HG03565 (cell line): ENCODE results near the gene NCAPG.
"Not testable (repeated sequence)": the region's sequence is repeated elsewhere in the genome, so short reads cannot be mapped to it uniquely, and the experiment has no call there.

ENCODE experiments used
- ATAC-seq: cut with Tn5 transposase; IDR thresholded peaks from one replicate; pipeline ENCODE4 v1.9.1; 2021; ENCODE audit warnings: mild to moderate bottlenecking, moderate library complexity; ENCODE audit not compliant: unreplicated experiment

The NCAPG gene

GRCh38 chr4:17787315-17787714 lies 23.5 kb upstream of the NCAPG start:
- no peak for ATAC-seq

- no peak for ATAC-seq
Measured at GRCh38 chr4:17788956-17789355, 21.8 kb upstream of the NCAPG start.

- no peak for ATAC-seq
Measured at GRCh38 chr4:17794730-17795129, 16.0 kb upstream of the NCAPG start.

- no peak for ATAC-seq
Measured at GRCh38 chr4:17797808-17798207, 13.0 kb upstream of the NCAPG start.

GRCh38 chr4:17805580-17806155 lies 5.1 kb upstream of the NCAPG start:
- ATAC-seq: no peak

- no peak for ATAC-seq
Measured at GRCh38 chr4:17807446-17807845, 3.3 kb upstream of the NCAPG start.

GRCh38 chr4:17809667-17810066 lies 1.1 kb upstream of the NCAPG start:
- ATAC-seq: no peak

GRCh38 chr4:17811078-17811603 lies 362 bp downstream of the NCAPG start:
- ATAC-seq: peak; percentile 14

GRCh38 chr4:17812125-17812524 lies 1.3 kb downstream of the NCAPG start:
- ATAC-seq: no peak

- ATAC-seq: no peak
Measured at GRCh38 chr4:17812801-17813200, 2.0 kb downstream of the NCAPG start.

- no peak for ATAC-seq
Measured at GRCh38 chr4:17814140-17814539, 3.4 kb downstream of the NCAPG start.

GRCh38 chr4:17816142-17816541 lies 5.4 kb downstream of the NCAPG start:
- ATAC-seq: no peak

GRCh38 chr4:17817027-17817426 lies 6.2 kb downstream of the NCAPG start:
- ATAC-seq: peak; percentile 79

- ATAC-seq: no peak
Measured at GRCh38 chr4:17823871-17824669, 13.3 kb downstream of the NCAPG start.

GRCh38 chr4:17846266-17846665 lies 35.5 kb downstream of the NCAPG start:
- ATAC-seq: no peak

GRCh38 chr4:17850295-17850694 lies 39.5 kb downstream of the NCAPG start:
- not testable (repeated sequence) for ATAC-seq

- ATAC-seq: no peak
Measured at GRCh38 chr4:17851959-17852358, 41.2 kb downstream of the NCAPG start.

GRCh38 chr4:17854036-17854435 lies 43.3 kb downstream of the NCAPG start:
- ATAC-seq: no peak

- no peak for ATAC-seq
Measured at GRCh38 chr4:17859793-17860406, 49.1 kb downstream of the NCAPG start.

- not testable (repeated sequence) for ATAC-seq
Measured at GRCh38 chr4:17861906-17862305, 51.1 kb downstream of the NCAPG start.

- no peak for ATAC-seq
Measured at GRCh38 chr4:17865866-17866363, 55.1 kb downstream of the NCAPG start.

- no peak for ATAC-seq
Measured at GRCh38 chr4:17866810-17867209, 56.0 kb downstream of the NCAPG start.
